Measurements from ENCODE around the gene LARP4B.

DNA sequence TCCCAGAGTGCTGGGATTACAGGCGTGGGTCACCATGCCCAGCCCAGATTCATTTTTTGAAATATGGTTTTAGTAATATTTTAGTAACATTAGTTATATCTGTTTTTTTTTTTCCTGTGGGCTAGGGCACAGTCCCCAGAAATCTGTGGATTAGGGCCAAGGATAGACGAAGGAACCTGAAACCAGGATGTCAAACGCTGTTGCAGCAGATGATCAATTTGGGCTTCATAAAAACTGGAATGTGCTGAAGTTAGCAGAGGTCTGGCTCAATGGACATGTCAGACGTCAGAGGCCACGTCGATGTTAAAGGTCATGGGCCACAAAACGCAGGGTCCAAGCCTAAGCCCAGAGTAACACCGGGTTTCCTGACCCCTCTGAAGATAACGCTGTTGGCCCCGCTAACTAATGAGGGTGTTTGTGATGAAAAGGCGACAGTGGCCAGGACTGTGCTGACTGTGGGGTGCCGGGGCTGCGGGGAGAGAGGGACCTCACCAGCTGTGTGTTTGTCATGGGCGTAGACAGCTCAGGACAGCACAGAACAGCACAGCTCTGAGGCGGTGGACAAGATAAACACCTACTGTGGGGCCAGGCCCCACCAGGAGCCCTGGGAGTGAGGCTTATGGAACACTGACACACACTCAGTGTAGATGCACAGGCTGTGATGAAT is 32.9 kb upstream of the LARP4B start:
- TF ChIP-seq PHF5A (CRISPR knock-in tag; IDR thresholded peaks at IDR 0.05; ENCODE audit: low read depth, unreplicated experiment), result no peak
- TF ChIP-seq CBX2 (IDR thresholded peaks at IDR 0.05; ENCODE audit: low read depth, low read length), result no peak
- no peak for TF ChIP-seq CBX2 (CRISPR knock-in tag; IDR thresholded peaks at IDR 0.05; ENCODE audit: low read depth)
